ENCODE measurements around the gene TRPC4. TPM values are rescaled to one million over a fixed set of nuclear protein-coding genes. Genes with fewer than 3 reads are reported as not detected.

Gene TRPC4
- 1.1 TPM for total RNA-seq
- 1 to 10 TPM in 3 of 8 donors, under 1 TPM in 5; 0.56 to 1.7 (median 0.84) TPM for polyA plus RNA-seq (ENCODE audit: insufficient read depth in 1 of 8, insufficient read length in 8 of 8, low replicate concordance in 1 of 8)
- long read RNA-seq, donor 1: 0 reads
- long read RNA-seq, donor 2: 0 reads
- long read RNA-seq, donor 3: 0 reads
- long read RNA-seq, donor 4: 0 reads
- long read RNA-seq, donor 5: 0 reads
- long read RNA-seq, donor 6: 0 reads
- long read RNA-seq, donor 7: 0 reads
- long read RNA-seq, donor 8: 0 reads
- long read RNA-seq, donor 9: 0 reads
- long read RNA-seq, donor 10: 0 reads
- long read RNA-seq, donor 11, full-length matches to known transcripts: 1 of 1 reads
- long read RNA-seq, donor 11, partial matches to known transcripts: 0 of 1 reads
- long read RNA-seq, donor 11, other reads (novel, unspliced or antisense): 0 of 1 reads

GRCh38 chr13:37869756-37870488 lies at the start of gene TRPC4:
TRPC4 (minus strand) TSS chr13:37869772; CDS start chr13:37783333, 86,439 bp downstream.
- Histone ChIP-seq H3K36me3 (ENCODE audit: control insufficient read depth, insufficient read depth, low read length) (no peaks in the 10 kb centered on the region), H3K27ac (ENCODE audit: low read length) (no peak within 1 kb of the TSS), H3K4me1 (ENCODE audit: control insufficient read depth, insufficient read depth, low read length) (peaks cover 8% of the 10 kb centered on the region), H3K9me3 (replicated peaks; ENCODE audit: control insufficient read depth, low read depth, low read length) (no peaks in the 10 kb centered on the region), H3K4me3 (ENCODE audit: low read length) (peak within 1 kb of the TSS; percentile 35), H3K27me3 (ENCODE audit: control insufficient read depth, insufficient read depth, low read length) (peaks cover 22% of the 10 kb centered on the region)
- DNase-seq: peak; percentile 66
- WGBS (ENCODE audit: insufficient coverage): under 1% methylated on average over 40 of the region's 43 CpGs

GRCh38 chr13:37918751-37919150 lies 49.2 kb upstream of the TRPC4 start:
- H3K4me1 ChIP-seq (ENCODE audit: control insufficient read depth, insufficient read depth, low read length): no peaks in the 10 kb centered on the region
- no peaks in the 10 kb centered on the region for H3K27me3 ChIP-seq (ENCODE audit: control insufficient read depth, insufficient read depth, low read length)
- no peak overlapping the region for H3K27ac ChIP-seq (ENCODE audit: low read length)
- no peak for DNase-seq
- H3K9me3 ChIP-seq (replicated peaks; ENCODE audit: control insufficient read depth, low read depth, low read length): no peaks in the 10 kb centered on the region
- H3K4me3 ChIP-seq (ENCODE audit: low read length): no peak overlapping the region
- no peaks in the 10 kb centered on the region for H3K36me3 ChIP-seq (ENCODE audit: control insufficient read depth, insufficient read depth, low read length)
- 33% methylated on average over 1 of the region's 4 CpGs for WGBS (ENCODE audit: insufficient coverage)

- Histone ChIP-seq H3K27me3 (ENCODE audit: control insufficient read depth, insufficient read depth, low read length) (no peaks in the 10 kb centered on the region), H3K27ac (ENCODE audit: low read length) (no peak overlapping the region), H3K4me1 (ENCODE audit: control insufficient read depth, insufficient read depth, low read length) (no peaks in the 10 kb centered on the region), H3K9me3 (replicated peaks; ENCODE audit: control insufficient read depth, low read depth, low read length) (no peaks in the 10 kb centered on the region), H3K4me3 (ENCODE audit: low read length) (no peak overlapping the region), H3K36me3 (ENCODE audit: control insufficient read depth, insufficient read depth, low read length) (no peaks in the 10 kb centered on the region)
- DNase-seq: peak; percentile 10
- WGBS (ENCODE audit: insufficient coverage): no CpG with 5 or more reads among the region's 3 CpGs
These were observed 48.6 kb upstream of the TRPC4 start for GRCh38 chr13:37918116-37918714.

GRCh38 chr13:37914781-37915391 lies 45.3 kb upstream of the TRPC4 start:
- WGBS (ENCODE audit: insufficient coverage): no CpG with 5 or more reads among the region's 2 CpGs
- no peak overlapping the region for H3K27ac ChIP-seq (ENCODE audit: low read length)
- no peaks in the 10 kb centered on the region for H3K36me3 ChIP-seq (ENCODE audit: control insufficient read depth, insufficient read depth, low read length)
- no peaks in the 10 kb centered on the region for H3K4me1 ChIP-seq (ENCODE audit: control insufficient read depth, insufficient read depth, low read length)
- H3K27me3 ChIP-seq (ENCODE audit: control insufficient read depth, insufficient read depth, low read length): no peaks in the 10 kb centered on the region
- no peaks in the 10 kb centered on the region for H3K9me3 ChIP-seq (replicated peaks; ENCODE audit: control insufficient read depth, low read depth, low read length)
- DNase-seq: no peak
- H3K4me3 ChIP-seq (ENCODE audit: low read length): no peak overlapping the region

GRCh38 chr13:37910790-37911189 lies 41.2 kb upstream of the TRPC4 start:
- Histone ChIP-seq H3K4me1 (ENCODE audit: control insufficient read depth, insufficient read depth, low read length) (no peaks in the 10 kb centered on the region), H3K36me3 (ENCODE audit: control insufficient read depth, insufficient read depth, low read length) (no peaks in the 10 kb centered on the region), H3K27ac (ENCODE audit: low read length) (no peak overlapping the region), H3K27me3 (ENCODE audit: control insufficient read depth, insufficient read depth, low read length) (no peaks in the 10 kb centered on the region), H3K4me3 (ENCODE audit: low read length) (no peak overlapping the region), H3K9me3 (replicated peaks; ENCODE audit: control insufficient read depth, low read depth, low read length) (no peaks in the 10 kb centered on the region)
- WGBS (ENCODE audit: insufficient coverage): 40% methylated on average over 1 of the region's 1 CpG
- no peak for DNase-seq

- Histone ChIP-seq H3K27me3 (ENCODE audit: control insufficient read depth, insufficient read depth, low read length) (no peaks in the 10 kb centered on the region), H3K36me3 (ENCODE audit: control insufficient read depth, insufficient read depth, low read length) (no peaks in the 10 kb centered on the region), H3K9me3 (replicated peaks; ENCODE audit: control insufficient read depth, low read depth, low read length) (no peaks in the 10 kb centered on the region), H3K4me1 (ENCODE audit: control insufficient read depth, insufficient read depth, low read length) (no peaks in the 10 kb centered on the region), H3K27ac (ENCODE audit: low read length) (no peak overlapping the region), H3K4me3 (ENCODE audit: low read length) (no peak overlapping the region)
- WGBS (ENCODE audit: insufficient coverage): no CpG with 5 or more reads among the region's 1 CpG
- DNase-seq: no peak
These were observed 37.3 kb upstream of the TRPC4 start for GRCh38 chr13:37906880-37907279.

- Histone ChIP-seq H3K4me1 (ENCODE audit: control insufficient read depth, insufficient read depth, low read length) (no peaks in the 10 kb centered on the region), H3K4me3 (ENCODE audit: low read length) (no peak overlapping the region), H3K27me3 (ENCODE audit: control insufficient read depth, insufficient read depth, low read length) (no peaks in the 10 kb centered on the region), H3K36me3 (ENCODE audit: control insufficient read depth, insufficient read depth, low read length) (no peaks in the 10 kb centered on the region), H3K27ac (ENCODE audit: low read length) (no peak overlapping the region), H3K9me3 (replicated peaks; ENCODE audit: control insufficient read depth, low read depth, low read length) (no peaks in the 10 kb centered on the region)
- DNase-seq: no peak
- WGBS (ENCODE audit: insufficient coverage): no CpG with 5 or more reads among the region's 2 CpGs
These were observed 36.2 kb upstream of the TRPC4 start for GRCh38 chr13:37905736-37906135.

GRCh38 chr13:37899753-37900152 lies 30.2 kb upstream of the TRPC4 start:
- no peaks in the 10 kb centered on the region for H3K4me1 ChIP-seq (ENCODE audit: control insufficient read depth, insufficient read depth, low read length)
- H3K36me3 ChIP-seq (ENCODE audit: control insufficient read depth, insufficient read depth, low read length): no peaks in the 10 kb centered on the region
- WGBS (ENCODE audit: insufficient coverage): 39% methylated on average over 3 of the region's 4 CpGs
- no peak for DNase-seq
- no peaks in the 10 kb centered on the region for H3K27me3 ChIP-seq (ENCODE audit: control insufficient read depth, insufficient read depth, low read length)
- H3K4me3 ChIP-seq (ENCODE audit: low read length): no peak overlapping the region
- no peak overlapping the region for H3K27ac ChIP-seq (ENCODE audit: low read length)
- no peaks in the 10 kb centered on the region for H3K9me3 ChIP-seq (replicated peaks; ENCODE audit: control insufficient read depth, low read depth, low read length)

- Histone ChIP-seq H3K4me3 (ENCODE audit: low read length) (no peak overlapping the region), H3K27ac (ENCODE audit: low read length) (no peak overlapping the region), H3K9me3 (replicated peaks; ENCODE audit: control insufficient read depth, low read depth, low read length) (no peaks in the 10 kb centered on the region), H3K36me3 (ENCODE audit: control insufficient read depth, insufficient read depth, low read length) (no peaks in the 10 kb centered on the region), H3K4me1 (ENCODE audit: control insufficient read depth, insufficient read depth, low read length) (no peaks in the 10 kb centered on the region), H3K27me3 (ENCODE audit: control insufficient read depth, insufficient read depth, low read length) (no peaks in the 10 kb centered on the region)
- DNase-seq: no peak
These were observed 23.7 kb upstream of the TRPC4 start for GRCh38 chr13:37893321-37893720.

GRCh38 chr13:37889820-37890219 lies 20.2 kb upstream of the TRPC4 start:
- Histone ChIP-seq H3K27ac (ENCODE audit: low read length) (no peak overlapping the region), H3K27me3 (ENCODE audit: control insufficient read depth, insufficient read depth, low read length) (no peaks in the 10 kb centered on the region), H3K4me1 (ENCODE audit: control insufficient read depth, insufficient read depth, low read length) (no peaks in the 10 kb centered on the region), H3K9me3 (replicated peaks; ENCODE audit: control insufficient read depth, low read depth, low read length) (no peaks in the 10 kb centered on the region), H3K4me3 (ENCODE audit: low read length) (no peak overlapping the region), H3K36me3 (ENCODE audit: control insufficient read depth, insufficient read depth, low read length) (no peaks in the 10 kb centered on the region)
- WGBS (ENCODE audit: insufficient coverage): no CpG with 5 or more reads among the region's 4 CpGs
- DNase-seq: no peak

Measured in muscle of leg (tissue), 16 donors.